ENCODE results near the gene SMIM3. TPM values are rescaled to one million over a fixed set of nuclear protein-coding genes. Genes with fewer than 3 reads are reported as not detected.

The SMIM3 gene
- polyA plus RNA-seq, 2 of the 4 experiments (the other 2 are of a cell fraction) = 4.5 to 4.6 TPM

- ChIA-PET CTCF (interaction anchor here (1.0 to 1.7 kb wide), 3 partner anchors 11 to 282 kb away, joined by 3 to 7 read pairs (median 3); partner anchors contain the start of gene SMIM3), POLR2A (no interaction called here)
- Histone ChIP-seq H3K4me3 (no peak overlapping the region), H3K27ac (no peak overlapping the region), H3K4me2 (no peak overlapping the region), H3K9me3 (peaks cover 8% of the 10 kb centered on the region; the same call in 1 of the 3 replicates), H3K4me1 (no peaks in the 10 kb centered on the region)
- ATAC-seq = no peak
- no peak for DNase-seq (ENCODE audit: low read depth in 1 of 2, low spot score in 1 of 2)
- FAIRE-seq = no peak
- TF ChIP-seq NFE2L2 (conservative IDR thresholded peaks at IDR 0.05; ENCODE audit: low read length) (no peak), ELK1 (IDR thresholded peaks at IDR 0.05; ENCODE audit: low read depth, low read length) (no peak), BCL3 (IDR thresholded peaks at IDR 0.05) (no peak), HES2 (IDR thresholded peaks at IDR 0.05) (no peak), EP300 (IDR thresholded peaks at IDR 0.05) (no peak), ZNF302 (CRISPR knock-in tag; IDR thresholded peaks at IDR 0.05) (no peak), MAX (IDR thresholded peaks at IDR 0.05) (no peak), USF2 (IDR thresholded peaks at IDR 0.05) (no peak), ESRRA (IDR thresholded peaks at IDR 0.05; ENCODE audit: borderline replicate concordance, low read length) (no peak), GATA3 (IDR thresholded peaks at IDR 0.05; ENCODE audit: borderline replicate concordance) (no peak), CEBPB (IDR thresholded peaks at IDR 0.05) (no peak), RFX5 (IDR thresholded peaks at IDR 0.05) (no peak), KDM1A (IDR thresholded peaks at IDR 0.05; ENCODE audit: low read depth) (no peak), CHD4 (IDR thresholded peaks at IDR 0.05; ENCODE audit: borderline replicate concordance) (no peak)
- WGBS (ENCODE audit: missing lambda C conversion rate) = 41% methylated on average over 2 of the region's 2 CpGs
Observed at GRCh38 chr5:150766251-150766650, 12.3 kb upstream of the SMIM3 start.

GRCh38 chr5:150771034-150771795 is 7.3 kb upstream of the SMIM3 start:
- CTCF ChIA-PET = no interaction called here
- FAIRE-seq (no peak), ATAC-seq (no peak), DNase-seq (ENCODE audit: low read depth in 1 of 2, low spot score in 1 of 2) (no peak)
- WGBS (ENCODE audit: missing lambda C conversion rate) = 34% methylated on average over 1 of the region's 1 CpG
- no peak overlapping the region for H3K4me2 ChIP-seq
- no peaks in the 10 kb centered on the region for H3K4me1 ChIP-seq
- H3K4me3 ChIP-seq = no peak overlapping the region
- POLR2A ChIA-PET = no interaction called here
- H3K27ac ChIP-seq = no peak overlapping the region
- H3K9me3 ChIP-seq = no peaks in the 10 kb centered on the region
- no peak for TF ChIP-seq CTCF (IDR thresholded peaks at IDR 0.05)
- no peak for TF ChIP-seq MAX (IDR thresholded peaks at IDR 0.05)
- no peak for TF ChIP-seq REST (IDR thresholded peaks at IDR 0.05)
- TF ChIP-seq USF2 (IDR thresholded peaks at IDR 0.05) = no peak
- no peak for TF ChIP-seq ATOH8 (CRISPR knock-in tag; IDR thresholded peaks at IDR 0.05; ENCODE audit: low read depth)
- TF ChIP-seq ELK1 (IDR thresholded peaks at IDR 0.05; ENCODE audit: low read depth, low read length) = no peak
- no peak for TF ChIP-seq CBX2 (IDR thresholded peaks at IDR 0.05; ENCODE audit: borderline replicate concordance, low read depth)
- no peak for TF ChIP-seq JUNB (IDR thresholded peaks at IDR 0.05)
- no peak for TF ChIP-seq RFX5 (IDR thresholded peaks at IDR 0.05)
- TF ChIP-seq HEYL (CRISPR knock-in tag; IDR thresholded peaks at IDR 0.05) = no peak
- TF ChIP-seq HOXB13 (CRISPR knock-in tag; IDR thresholded peaks at IDR 0.05; ENCODE audit: low read depth) = no peak
- no peak for TF ChIP-seq KDM5A (IDR thresholded peaks at IDR 0.05)

Data from A549 (cell line).